HepG2 (cell line): Measurements from ENCODE around the gene PTH1R. TPM values are rescaled to one million over a fixed set of nuclear protein-coding genes. Genes with fewer than 3 reads are reported as not detected.

ENCODE experiments used
- AGO1 ChIP-seq: fragments of 200-400 bp; formaldehyde crosslinking; IDR thresholded peaks from 2 replicates; pipeline ENCODE4 v1.6.1; 2017; ENCODE audit warnings: mild to moderate bottlenecking, low read depth, low read length, moderate library complexity; ENCODE audit not compliant: poor library complexity, severe bottlenecking
- CHD4 ChIP-seq: fragments of 200-600 bp; sonication (generic); IDR thresholded peaks from 2 replicates; pipeline ENCODE4 v1.7.0; 2017; ENCODE audit warnings: mild to moderate bottlenecking, low read length, borderline replicate concordance
- CREB1 ChIP-seq, 2 experiments: fragments of 450-650 bp in 1 of 2; IDR thresholded peaks; 2 replicates each; pipeline ENCODE4 v1.6.1; 2016 to 2017; ENCODE audit warnings: control low read depth in 1 of 2, mild to moderate bottlenecking in 1 of 2, missing compliant biosample characterization in 1 of 2, missing genetic modification characterization in 1 of 2
- ESRRA ChIP-seq: sonication (generic); formaldehyde crosslinking; IDR thresholded peaks from 2 replicates; pipeline ENCODE4 v1.5.1; 2020; ENCODE audit warnings: mild to moderate bottlenecking, low read depth, missing genetic modification reagents
- FOXP1 ChIP-seq, 2 experiments: fragments of 450-650 bp in 1 of 2; IDR thresholded peaks; 2 replicates each; pipeline ENCODE4 v1.6.1; 2017 to 2018; ENCODE audit warnings: antibody characterized with exemption in 1 of 2
- HMG20B ChIP-seq: conservative IDR thresholded peaks from 2 replicates; pipeline ENCODE4 v1.6.1; 2016; ENCODE audit warnings: missing genetic modification reagents, missing compliant biosample characterization
- HOXA7 ChIP-seq: sonication (generic); formaldehyde crosslinking; IDR thresholded peaks from 2 replicates; pipeline ENCODE4 v1.8.1; 2022; ENCODE audit warnings: mild to moderate bottlenecking, missing genetic modification reagents, moderate library complexity
- KAT8 ChIP-seq: IDR thresholded peaks from 2 replicates; pipeline ENCODE4 v1.6.1; 2016; ENCODE audit warnings: missing genetic modification reagents, missing compliant biosample characterization
- MAX ChIP-seq: IDR thresholded peaks from 2 replicates; pipeline ENCODE4 v1.6.1; 2012; ENCODE audit warnings: inconsistent platforms
- NR2F2 ChIP-seq: IDR thresholded peaks from 2 replicates; pipeline ENCODE4 v1.6.1; 2012; ENCODE audit warnings: low read depth, inconsistent platforms, borderline replicate concordance
- POGK ChIP-seq: sonication (generic); formaldehyde crosslinking; conservative IDR thresholded peaks from 2 replicates; pipeline ENCODE4 v1.8.0; 2022; ENCODE audit warnings: mild to moderate bottlenecking, moderate library complexity, missing genetic modification reagents
- POLR2G ChIP-seq: fragments of 200-400 bp; formaldehyde crosslinking; IDR thresholded peaks from 2 replicates; pipeline ENCODE4 v1.6.1; 2018; ENCODE audit warnings: mild to moderate bottlenecking, low read depth, low read length, moderate library complexity
- SAFB2 ChIP-seq: sonication (generic); formaldehyde crosslinking; IDR thresholded peaks from 2 replicates; pipeline ENCODE4 v1.5.1; 2020; ENCODE audit warnings: missing genetic modification reagents, low read depth, mild to moderate bottlenecking, borderline replicate concordance
- SMAD3 ChIP-seq: sonication (generic); formaldehyde crosslinking; IDR thresholded peaks from 2 replicates; pipeline ENCODE4 v1.4.0; 2020; ENCODE audit warnings: missing genetic modification reagents
- ZBTB14 ChIP-seq: sonication (generic); formaldehyde crosslinking; IDR thresholded peaks from 2 replicates; pipeline ENCODE4 v1.4.0; 2020; ENCODE audit warnings: missing genetic modification reagents
- ZFAT ChIP-seq: sonication (generic); formaldehyde crosslinking; conservative IDR thresholded peaks from 2 replicates; pipeline ENCODE4 v1.8.1; 2023; ENCODE audit warnings: missing genetic modification reagents, inconsistent platforms
- ZFYVE20 ChIP-seq: sonication (generic); formaldehyde crosslinking; IDR thresholded peaks from 2 replicates; pipeline ENCODE4 v1.8.0; 2023; ENCODE audit warnings: low read depth, mild to moderate bottlenecking, moderate library complexity, missing genetic modification reagents, borderline replicate concordance
- ZNF605 ChIP-seq: sonication (generic); formaldehyde crosslinking; IDR thresholded peaks from 2 replicates; pipeline ENCODE4 v1.8.0; 2022; ENCODE audit warnings: mild to moderate bottlenecking, missing genetic modification reagents
- ZNF83 ChIP-seq: sonication (generic); formaldehyde crosslinking; IDR thresholded peaks from 2 replicates; pipeline ENCODE4 v1.4.0; 2020; ENCODE audit warnings: missing genetic modification reagents, mild to moderate bottlenecking, borderline replicate concordance
- polyA plus RNA-seq, 8 experiments: library from polyadenylated mRNA; depleted of rRNA in 3 of 8; stranded (reverse) in 7 of 8; unstranded in 1 of 8; fragments of >200 nt; fragmentation: Illumina TruSeq in 4 of 8; extraction: Trizol in 4 of 8; gene quantifications; 2 replicates each; pipeline versions ENCODE4 v1.2.1 to v1.2.3, GENCODE V29; 2011 to 2016; ENCODE audit warnings: low read depth in 4 of 8, missing spikeins in 1 of 8, mixed read lengths in 1 of 8; ENCODE audit not compliant: insufficient read depth in 1 of 8
- total RNA-seq, 5 experiments: library from RNA; depleted of rRNA; stranded (reverse); fragments of >200 nt; fragmentation: Illumina TruSeq; extraction: Trizol; gene quantifications; 2 replicates each; pipeline ENCODE4 v1.2.3, GENCODE V29; 2016; ENCODE audit warnings: low read depth in 1 of 5
- TF ChIP-seq, protein P1 (sequence below), 2 experiments: sonication (generic) in 1 of 2; formaldehyde crosslinking in 1 of 2; IDR thresholded peaks; 2 replicates each; pipeline versions ENCODE4 v1.4.0 to v1.6.1; 2016 to 2020; ENCODE audit warnings: borderline replicate concordance in 1 of 2, low read depth in 1 of 2, mild to moderate bottlenecking in 1 of 2, missing genetic modification reagents in 1 of 2

PTH1R gene
- total and polyA plus RNA-seq, 2 of the 13 experiments (the other 11 are each of a cell fraction or from before 2014, with no cell fraction given) = not detected

GRCh38 chr3:46947981-46948791 is 70.7 kb downstream of the PTH1R start (continued):
- TF ChIP-seq ZBTB14 (CRISPR knock-in tag) (no peak), FOXP1 (IDR thresholded peaks at IDR 0.05) (no peak), FOXP1 (CRISPR knock-in tag; IDR thresholded peaks at IDR 0.05) (peak; percentile 29; the same call in 1 of the 2 replicates), NR2F2 (no peak), CHD4 (0 out of 2 replicates have a peak, but pooled peaks have one; percentile 10), CREB1 (IDR thresholded peaks at IDR 0.05) (peak; percentile 92), CREB1 (CRISPR knock-in tag; IDR thresholded peaks at IDR 0.05) (peak; percentile 44; the same call in 1 of the 2 replicates), AGO1 (no peak), POGK (CRISPR knock-in tag) (no peak), POLR2G (peak; percentile 39; the same call in 1 of the 2 replicates), ZNF605 (CRISPR knock-in tag) (peak; percentile 62; the same call in 1 of the 2 replicates), MAX (0 out of 2 replicates have a peak, but pooled peaks have one; percentile 3), HMG20B (CRISPR knock-in tag) (peak; percentile 26; the same call in 1 of the 2 replicates), ZFYVE20 (CRISPR knock-in tag) (no peak), HOXA7 (CRISPR knock-in tag) (no peak), SAFB2 (CRISPR knock-in tag) (no peak), ZFAT (CRISPR knock-in tag) (no peak), SMAD3 (CRISPR knock-in tag) (no peak), KAT8 (CRISPR knock-in tag) (no peak), ZNF83 (CRISPR knock-in tag) (no peak), ESRRA (CRISPR knock-in tag) (no peak)
- TF ChIP-seq, protein P1, sequence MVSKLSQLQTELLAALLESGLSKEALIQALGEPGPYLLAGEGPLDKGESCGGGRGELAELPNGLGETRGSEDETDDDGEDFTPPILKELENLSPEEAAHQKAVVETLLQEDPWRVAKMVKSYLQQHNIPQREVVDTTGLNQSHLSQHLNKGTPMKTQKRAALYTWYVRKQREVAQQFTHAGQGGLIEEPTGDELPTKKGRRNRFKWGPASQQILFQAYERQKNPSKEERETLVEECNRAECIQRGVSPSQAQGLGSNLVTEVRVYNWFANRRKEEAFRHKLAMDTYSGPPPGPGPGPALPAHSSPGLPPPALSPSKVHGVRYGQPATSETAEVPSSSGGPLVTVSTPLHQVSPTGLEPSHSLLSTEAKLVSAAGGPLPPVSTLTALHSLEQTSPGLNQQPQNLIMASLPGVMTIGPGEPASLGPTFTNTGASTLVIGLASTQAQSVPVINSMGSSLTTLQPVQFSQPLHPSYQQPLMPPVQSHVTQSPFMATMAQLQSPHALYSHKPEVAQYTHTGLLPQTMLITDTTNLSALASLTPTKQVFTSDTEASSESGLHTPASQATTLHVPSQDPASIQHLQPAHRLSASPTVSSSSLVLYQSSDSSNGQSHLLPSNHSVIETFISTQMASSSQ (IDR thresholded peaks at IDR 0.05; ENCODE audit: low read depth) = no peak
- TF ChIP-seq, protein P1 (CRISPR knock-in tag; IDR thresholded peaks at IDR 0.05; ENCODE audit: borderline replicate concordance) = 0 out of 2 replicates have a peak, but pooled peaks have one; percentile 69
- TF ChIP-seq, all 625 proteins: peak for 113
